Muscle of leg (tissue), 11 donors: ENCODE results near the gene DGKQ. TPM values are rescaled to one million over a fixed set of nuclear protein-coding genes. Genes with fewer than 3 reads are reported as not detected.

ENCODE experiments used
- DNase-seq: peaks from one replicate; pipeline ENCODE4 v3.0.0; 2013
- H3K27ac ChIP-seq: one replicate; pipeline ENCODE4 v1.5.1; 2013; ENCODE audit warnings: mild to moderate bottlenecking, low read length, control low read depth
- H3K27me3 ChIP-seq: one replicate; pipeline ENCODE4 v1.6.1; 2013; ENCODE audit warnings: low read length; ENCODE audit not compliant: control insufficient read depth, insufficient read depth
- H3K36me3 ChIP-seq: one replicate; pipeline ENCODE4 v1.6.1; 2013; ENCODE audit warnings: low read length; ENCODE audit not compliant: control insufficient read depth, insufficient read depth
- H3K4me1 ChIP-seq: one replicate; pipeline ENCODE4 v1.6.1; 2013; ENCODE audit warnings: low read length; ENCODE audit not compliant: control insufficient read depth, insufficient read depth
- H3K4me3 ChIP-seq: one replicate; pipeline ENCODE4 v1.5.1; 2013; ENCODE audit warnings: low read length, control low read depth
- H3K9me3 ChIP-seq: replicated peaks from 2 replicates; pipeline ENCODE4 v1.6.1; 2013; ENCODE audit warnings: low read depth, low read length; ENCODE audit not compliant: control insufficient read depth
- WGBS: methylation state at CpG from one replicate; pipeline ENCODE4 v1.1.5; 2013; ENCODE audit warnings: missing lambda C conversion rate; ENCODE audit not compliant: insufficient coverage; 5-methylcytosine and 5-hydroxymethylcytosine counted together
- polyA plus RNA-seq, 8 donors: library from polyadenylated mRNA; unstranded; fragments of 120-200 nt; gene quantifications; one replicate each; pipeline versions ENCODE4 v1.2.1 to v1.2.3, GENCODE V29; 2013; ENCODE audit warnings: inconsistent platforms in 1 of 8, low replicate concordance in 1 of 8; ENCODE audit not compliant: insufficient read length in 8 of 8, insufficient read depth in 1 of 8
- total RNA-seq: library from RNA; stranded (reverse); fragments of 120-200 nt; gene quantifications from one replicate; pipeline ENCODE4 v1.2.4, GENCODE V29; 2013

DGKQ gene
- total and polyA plus RNA-seq, 9 donors = 3.9 to 7.8 (median 4.7) TPM

GRCh38 chr4:972651-973424, 531 bp downstream of the DGKQ start:
- DNase-seq = no peak
- Histone ChIP-seq H3K36me3 (no peaks in the 10 kb centered on the region), H3K27ac (no peak overlapping the region), H3K27me3 (peaks cover 20% of the 10 kb centered on the region), H3K4me3 (peak overlapping the region; percentile 53), H3K4me1 (peaks cover 17% of the 10 kb centered on the region), H3K9me3 (no peaks in the 10 kb centered on the region)
- under 1% methylated on average over 65 of the region's 65 CpGs for WGBS

- Histone ChIP-seq H3K36me3 (no peaks in the 10 kb centered on the region), H3K27ac (no peak overlapping the region), H3K27me3 (peaks cover 29% of the 10 kb centered on the region), H3K9me3 (no peaks in the 10 kb centered on the region), H3K4me1 (peaks cover 18% of the 10 kb centered on the region), H3K4me3 (peak overlapping the region; percentile 53)
- no peak for DNase-seq
- WGBS = 67% methylated on average over 23 of the region's 24 CpGs
Observed at GRCh38 chr4:971666-972500, 1.5 kb downstream of the DGKQ start.

- H3K36me3 ChIP-seq = peaks cover 1% of the 10 kb centered on the region
- H3K27ac ChIP-seq = no peak overlapping the region
- no peak overlapping the region for H3K4me3 ChIP-seq
- H3K9me3 ChIP-seq = no peaks in the 10 kb centered on the region
- no peak for DNase-seq
- 66% methylated on average over 13 of the region's 17 CpGs for WGBS
- H3K4me1 ChIP-seq = peaks cover 18% of the 10 kb centered on the region
- H3K27me3 ChIP-seq = peaks cover 29% of the 10 kb centered on the region
Observed at GRCh38 chr4:970854-971520, 2.4 kb downstream of the DGKQ start.

GRCh38 chr4:970046-970745, 3.2 kb downstream of the DGKQ start:
- Histone ChIP-seq H3K27me3 (peaks cover 29% of the 10 kb centered on the region), H3K4me1 (peaks cover 18% of the 10 kb centered on the region), H3K27ac (no peak overlapping the region), H3K9me3 (no peaks in the 10 kb centered on the region), H3K4me3 (no peak overlapping the region), H3K36me3 (peaks cover 3% of the 10 kb centered on the region)
- WGBS = 75% methylated on average over 19 of the region's 25 CpGs
- DNase-seq = no peak

- Histone ChIP-seq H3K9me3 (no peaks in the 10 kb centered on the region), H3K36me3 (peaks cover 6% of the 10 kb centered on the region), H3K4me1 (peaks cover 18% of the 10 kb centered on the region), H3K27me3 (peaks cover 29% of the 10 kb centered on the region), H3K4me3 (no peak overlapping the region), H3K27ac (no peak overlapping the region)
- no peak for DNase-seq
- WGBS = 56% methylated on average over 20 of the region's 23 CpGs
Observed at GRCh38 chr4:968621-969394, 4.6 kb downstream of the DGKQ start.

GRCh38 chr4:968221-968620, 5.1 kb downstream of the DGKQ start:
- Histone ChIP-seq H3K4me3 (no peak overlapping the region), H3K36me3 (peaks cover 6% of the 10 kb centered on the region), H3K27me3 (peaks cover 29% of the 10 kb centered on the region), H3K27ac (no peak overlapping the region), H3K9me3 (no peaks in the 10 kb centered on the region), H3K4me1 (peaks cover 18% of the 10 kb centered on the region)
- WGBS = 21% methylated on average over 8 of the region's 24 CpGs
- DNase-seq = no peak

GRCh38 chr4:967113-968104, 6.0 kb downstream of the DGKQ start:
- Histone ChIP-seq H3K27me3 (peaks cover 29% of the 10 kb centered on the region), H3K36me3 (peaks cover 14% of the 10 kb centered on the region), H3K27ac (no peak overlapping the region), H3K4me3 (no peak overlapping the region), H3K9me3 (no peaks in the 10 kb centered on the region), H3K4me1 (peaks cover 14% of the 10 kb centered on the region)
- no peak for DNase-seq
- WGBS = 21% methylated on average over 63 of the region's 76 CpGs

GRCh38 chr4:966266-967112, 6.9 kb downstream of the DGKQ start:
- 82% methylated on average over 47 of the region's 48 CpGs for WGBS
- DNase-seq = no peak
- no peak overlapping the region for H3K27ac ChIP-seq
- H3K36me3 ChIP-seq = peaks cover 20% of the 10 kb centered on the region
- no peak overlapping the region for H3K4me3 ChIP-seq
- H3K4me1 ChIP-seq = peaks cover 5% of the 10 kb centered on the region
- peaks cover 25% of the 10 kb centered on the region for H3K27me3 ChIP-seq
- H3K9me3 ChIP-seq = no peaks in the 10 kb centered on the region
